ENCODE results near the gene LRMDA. TPM values are rescaled to one million over a fixed set of nuclear protein-coding genes. Genes with fewer than 3 reads are reported as not detected.

The LRMDA gene
- total RNA-seq, 4 donors from 2014 or later, result 7.3 to 20.1 (median 8.4) TPM

- TF ChIP-seq CTCF (IDR thresholded peaks at IDR 0.05) (no peak), EP300 (IDR thresholded peaks at IDR 0.05) (no peak)
These were observed 797.9 kb downstream of the LRMDA start for GRCh38 chr10:76229341-76229740.

GRCh38 chr10:76230921-76231285 is 799.5 kb downstream of the LRMDA start:
- Histone ChIP-seq H3K27me3 (no peaks in the 10 kb centered on the region), H3K27ac (no peak overlapping the region), H3K9me3 (no peaks in the 10 kb centered on the region), H3K4me3 (no peak overlapping the region), H3K36me3 (no peaks in the 10 kb centered on the region), H3K4me1 (no peaks in the 10 kb centered on the region)
- WGBS, 2 donors (ENCODE audit: low coverage in 1 of 2), result 46% methylated on average over 1 of the region's 1 CpG; no CpG with 5 or more reads in 1 of the 2 donors
- no peak for ATAC-seq
- TF ChIP-seq POLR2A (IDR thresholded peaks at IDR 0.05) (no peak), POLR2AphosphoS5 (IDR thresholded peaks at IDR 0.05) (no peak), EP300 (IDR thresholded peaks at IDR 0.05) (no peak), CTCF (IDR thresholded peaks at IDR 0.05) (no peak)

More at GRCh38 chr10:76229341-76229740, 797.9 kb downstream of the LRMDA start:
- Histone ChIP-seq H3K27me3 (no peaks in the 10 kb centered on the region), H3K4me3 (no peak overlapping the region), H3K9me3 (no peaks in the 10 kb centered on the region), H3K36me3 (no peaks in the 10 kb centered on the region), H3K27ac (no peak overlapping the region), H3K4me1 (no peaks in the 10 kb centered on the region)
- 89 to 94% methylated on average over 1 to 2 of the region's 5 CpGs for WGBS, 2 donors (ENCODE audit: low coverage in 1 of 2)
- ATAC-seq, result no peak

- no peak for TF ChIP-seq POLR2AphosphoS5 (IDR thresholded peaks at IDR 0.05)
- no peaks in the 10 kb centered on the region for H3K36me3 ChIP-seq
- 40 to 54% methylated on average over 2 of the region's 2 CpGs for WGBS, 2 donors (ENCODE audit: low coverage in 1 of 2)
- ATAC-seq, result no peak
- H3K4me3 ChIP-seq, result no peak overlapping the region
- no peak overlapping the region for H3K27ac ChIP-seq
- no peaks in the 10 kb centered on the region for H3K27me3 ChIP-seq
- H3K4me1 ChIP-seq, result no peaks in the 10 kb centered on the region
- no peaks in the 10 kb centered on the region for H3K9me3 ChIP-seq
These were observed 800.0 kb downstream of the LRMDA start for GRCh38 chr10:76231286-76231934.

- no peak for ATAC-seq
- Histone ChIP-seq H3K27ac (no peak overlapping the region), H3K27me3 (no peaks in the 10 kb centered on the region), H3K9me3 (no peaks in the 10 kb centered on the region), H3K36me3 (no peaks in the 10 kb centered on the region), H3K4me3 (no peak overlapping the region), H3K4me1 (no peaks in the 10 kb centered on the region)
- no peak for TF ChIP-seq EP300 (IDR thresholded peaks at IDR 0.05)
- no peak for TF ChIP-seq CTCF (IDR thresholded peaks at IDR 0.05)
- no peak for TF ChIP-seq POLR2A (IDR thresholded peaks at IDR 0.05)
- no peak for TF ChIP-seq POLR2AphosphoS5 (IDR thresholded peaks at IDR 0.05)
- 82 to 94% methylated on average over 3 to 4 of the region's 4 CpGs for WGBS, 2 donors (ENCODE audit: low coverage in 1 of 2)
These were observed 803.2 kb downstream of the LRMDA start for GRCh38 chr10:76234499-76235226.

- H3K4me3 ChIP-seq, result no peak overlapping the region
- H3K4me1 ChIP-seq, result no peaks in the 10 kb centered on the region
- no peaks in the 10 kb centered on the region for H3K27me3 ChIP-seq
- 51 to 54% methylated on average over 2 of the region's 2 CpGs for WGBS, 2 donors (ENCODE audit: low coverage in 1 of 2)
- H3K36me3 ChIP-seq, result no peaks in the 10 kb centered on the region
- TF ChIP-seq CTCF (IDR thresholded peaks at IDR 0.05), result no peak
- TF ChIP-seq EP300 (IDR thresholded peaks at IDR 0.05), result no peak
- no peaks in the 10 kb centered on the region for H3K9me3 ChIP-seq
- no peak overlapping the region for H3K27ac ChIP-seq
- no peak for ATAC-seq
These were observed 804.9 kb downstream of the LRMDA start for GRCh38 chr10:76236356-76236755.
